Activated CD4-positive, alpha-beta T cell treated with anti-CD3 and anti-CD28 coated beads, Interleukin-2, Interleukin-4, amounts not matched to agents 100 ng/mL and 50 ng/mL, durations not matched to agents 16 hours and 8 hours (primary cell): ENCODE results near the gene IL21R.
"Not testable (repeated sequence)": the region's sequence is repeated elsewhere in the genome, so short reads cannot be mapped to it uniquely, and the experiment has no call there.

Experiments
- DNase-seq: peaks from one replicate; pipeline ENCODE4 v3.0.0-alpha.2; 2020; ENCODE audit warnings: low spot score

IL21R gene

DNA sequence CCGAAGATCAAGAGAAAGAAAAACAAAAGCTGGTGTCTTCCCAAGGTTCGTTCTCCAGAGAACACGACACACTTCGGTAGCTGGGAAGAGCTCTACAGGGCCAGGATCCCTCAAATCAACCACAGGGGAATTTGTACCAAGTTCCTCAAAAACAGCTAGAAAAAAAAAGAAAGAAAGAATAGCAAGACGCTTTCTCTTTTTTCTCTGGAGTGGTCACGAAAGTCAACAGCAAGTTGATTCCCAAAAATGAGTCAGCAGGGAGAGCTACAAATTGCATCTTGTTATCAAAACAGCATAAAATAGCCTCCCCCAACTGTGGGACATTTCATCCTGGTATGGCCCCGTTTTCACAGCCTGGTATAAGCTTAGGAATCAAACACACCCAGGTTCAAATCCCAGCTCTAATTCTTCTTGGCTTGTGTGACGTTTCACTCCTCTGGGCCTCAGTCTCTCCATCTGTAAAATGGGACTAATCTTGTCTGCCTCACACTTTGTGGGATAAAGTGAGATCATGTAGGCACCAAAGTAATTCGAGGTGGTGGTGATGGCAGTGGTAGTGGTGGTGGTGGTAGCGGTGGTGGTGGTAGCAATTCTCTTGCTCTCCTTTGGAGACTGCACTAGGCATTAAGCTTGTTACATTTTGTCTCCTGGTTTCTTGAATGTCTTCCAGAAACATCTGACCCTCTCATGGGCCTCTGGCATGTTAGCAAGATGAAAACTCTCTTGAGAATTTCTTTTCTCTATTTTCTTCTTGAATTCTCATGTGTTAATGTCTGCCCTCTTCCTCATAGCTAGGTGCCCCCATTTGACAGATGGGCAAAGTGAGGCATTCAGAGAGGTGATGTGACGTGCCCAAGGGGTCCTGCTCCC, 988 bp upstream of the IL21R start:
- DNase-seq: no peak

DNA sequence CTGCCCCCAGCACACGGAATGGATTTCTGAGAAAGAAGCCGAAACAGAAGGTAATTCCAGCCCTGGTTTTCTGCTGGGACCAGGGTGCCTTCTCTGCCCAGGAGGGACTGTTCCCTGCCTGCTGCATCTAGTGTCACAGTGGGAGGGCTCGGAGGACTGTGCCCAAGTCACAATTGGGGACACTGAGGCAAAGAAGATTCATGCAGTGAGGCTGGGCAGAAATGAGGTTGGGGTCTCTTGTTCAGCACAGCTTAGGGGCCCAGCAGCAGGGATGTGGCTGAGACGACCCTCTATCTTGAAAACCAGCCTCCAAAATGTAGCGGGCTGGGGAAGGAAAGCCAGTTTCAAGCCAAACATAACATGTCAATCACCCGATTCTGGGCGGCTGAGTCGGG, 592 bp downstream of the IL21R start:
- no peak for DNase-seq

GRCh38 chr16:27402964-27403600, 1.1 kb downstream of the IL21R start:
- DNase-seq: peak; percentile 62

DNA sequence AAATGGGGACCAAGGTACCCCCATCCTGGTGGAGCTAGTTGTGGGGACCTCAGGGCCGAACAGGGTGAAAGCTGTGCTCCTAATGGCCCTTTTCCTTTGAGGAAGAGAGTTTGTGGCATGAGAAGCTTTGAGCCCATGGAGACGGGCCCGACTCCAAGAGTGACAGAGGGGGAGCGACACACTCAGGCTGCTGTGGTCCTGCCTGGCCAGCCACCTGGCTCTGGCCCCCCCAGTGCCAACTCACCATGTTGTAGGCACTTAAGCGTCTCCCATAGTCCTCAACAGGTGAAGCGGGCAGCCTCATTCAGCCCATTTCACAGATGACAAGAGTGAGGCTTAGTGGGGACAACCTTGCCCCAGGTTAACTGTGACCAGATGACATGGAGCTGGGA, 1.6 kb downstream of the IL21R start:
- DNase-seq: no peak

- peak; percentile 33 for DNase-seq
These were observed 2.3 kb downstream of the IL21R start for GRCh38 chr16:27404163-27404823.

GRCh38 chr16:27405546-27406451, 3.8 kb downstream of the IL21R start:
- peak; percentile 83 for DNase-seq

DNA sequence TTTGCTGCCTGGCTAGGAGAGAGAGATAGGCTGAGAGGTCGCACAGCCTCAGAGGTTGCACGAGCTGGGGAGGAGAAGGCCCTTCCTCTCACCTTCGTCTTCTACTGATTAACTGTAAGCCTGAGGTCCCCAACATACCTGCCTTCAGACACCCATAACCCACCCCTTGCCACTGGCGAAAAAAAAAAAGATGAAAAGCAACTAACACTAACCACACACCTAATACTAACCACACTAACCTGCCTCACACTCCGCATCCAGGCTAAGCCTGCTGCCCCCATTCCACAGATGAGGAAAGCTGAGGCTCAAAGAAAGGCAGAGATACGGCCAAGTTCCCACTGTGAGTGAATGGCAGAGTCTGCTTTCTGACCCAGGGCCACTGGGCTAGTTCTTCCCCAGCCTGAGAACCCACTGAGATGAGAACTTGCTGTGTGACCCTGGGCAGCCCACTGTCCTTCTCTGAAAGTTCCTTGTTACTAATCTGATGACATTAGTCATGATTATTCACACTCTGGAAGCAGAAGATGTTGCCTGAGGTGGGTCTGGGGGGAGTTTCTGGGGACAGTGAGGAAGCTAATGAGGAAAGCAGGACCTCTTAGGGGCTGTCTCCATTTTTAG, 4.6 kb downstream of the IL21R start:
- peak; percentile 15 for DNase-seq

- DNase-seq: peak; percentile 30
These were observed 5.2 kb downstream of the IL21R start for GRCh38 chr16:27407133-27407532.

DNA sequence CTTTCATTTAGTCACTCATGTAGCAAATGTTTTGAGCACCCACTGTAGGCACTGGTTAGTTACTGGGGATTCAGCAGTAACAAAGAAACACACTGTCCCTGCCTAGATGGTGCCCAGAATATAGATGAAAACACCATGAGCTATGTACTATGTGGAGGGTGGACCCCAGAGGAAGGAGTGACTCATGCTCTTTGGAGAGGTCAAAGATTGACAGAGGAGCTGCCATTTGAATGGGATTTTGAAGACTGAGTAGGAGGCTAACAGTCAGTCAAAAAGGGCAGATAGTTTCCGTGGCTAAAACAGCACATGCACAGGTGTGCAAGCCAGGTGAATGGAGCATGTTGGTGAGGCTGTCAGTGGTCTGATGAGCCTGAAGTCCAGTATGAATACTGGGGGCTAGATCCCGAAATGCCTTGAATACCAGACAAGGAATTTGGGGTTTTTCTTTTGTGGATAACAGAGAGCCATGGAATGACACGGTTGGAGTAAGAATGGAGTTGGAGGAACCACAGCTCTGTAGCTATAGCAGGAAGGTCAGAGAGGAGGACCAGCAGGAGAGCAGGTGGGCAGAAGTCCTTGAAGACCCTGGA, 6.1 kb downstream of the IL21R start:
- peak; percentile 64 for DNase-seq

- no peak for DNase-seq
These were observed 6.6 kb downstream of the IL21R start for GRCh38 chr16:27408602-27409031.

- not testable (repeated sequence) for DNase-seq
These were observed 8.0 kb downstream of the IL21R start for GRCh38 chr16:27409958-27410357.

- DNase-seq: no peak
These were observed 8.8 kb downstream of the IL21R start for GRCh38 chr16:27410761-27411160.

DNA sequence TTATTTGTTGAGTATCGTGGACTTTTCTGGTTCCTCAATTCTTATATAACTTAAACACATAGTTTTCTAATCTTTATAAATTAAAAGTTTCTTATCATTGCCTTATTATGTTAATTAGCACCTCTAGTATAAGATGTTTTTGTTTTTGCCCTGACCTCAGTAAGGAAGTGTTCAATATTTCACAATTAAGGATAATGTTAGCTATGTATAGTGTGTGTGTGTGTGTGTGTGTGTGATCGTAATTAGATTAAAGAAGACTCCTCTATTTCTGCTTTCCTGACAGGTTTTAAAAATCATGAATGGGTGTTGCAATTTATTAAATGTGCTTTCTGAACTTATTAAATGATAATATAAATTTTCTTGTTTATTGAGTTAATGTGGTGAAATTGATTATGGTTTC, 12.0 kb downstream of the IL21R start:
- no peak for DNase-seq

DNA sequence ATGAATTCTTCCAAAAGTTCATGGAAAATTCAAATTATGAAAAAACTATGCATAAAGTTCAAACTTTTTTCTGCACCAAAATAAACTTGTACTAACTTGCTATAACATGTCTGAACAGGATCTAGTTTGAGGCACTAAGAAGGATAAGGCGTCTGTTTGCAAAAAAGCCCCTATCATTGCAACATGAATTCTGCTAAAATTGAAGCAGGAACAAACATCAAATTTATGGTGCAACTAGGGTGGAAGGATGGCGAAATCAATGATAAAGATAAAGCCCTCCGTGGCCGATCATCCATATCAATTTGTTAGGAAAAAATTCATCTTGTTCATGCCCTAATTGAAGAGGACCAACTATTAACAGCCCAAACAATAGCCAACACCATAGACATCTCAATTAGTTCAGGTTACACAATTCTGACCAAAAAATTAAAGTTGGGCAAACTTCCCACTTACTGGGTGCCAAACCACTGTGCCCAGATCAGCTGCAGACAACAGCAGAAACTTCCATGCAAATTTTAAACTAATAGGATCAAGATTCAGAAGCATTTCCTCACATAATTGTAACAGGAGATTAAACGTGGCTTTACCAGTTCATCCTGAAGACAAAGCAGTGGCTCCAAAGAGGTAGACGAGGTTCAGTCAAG, 12.9 kb downstream of the IL21R start:
- DNase-seq: no peak

- DNase-seq: peak; percentile 61
These were observed 15.2 kb downstream of the IL21R start for GRCh38 chr16:27417047-27417671.

GRCh38 chr16:27421961-27422740, 20.2 kb downstream of the IL21R start:
- DNase-seq: no peak

- no peak for DNase-seq
These were observed 23.0 kb downstream of the IL21R start for GRCh38 chr16:27424772-27425498.

GRCh38 chr16:27425961-27426360, 24.0 kb downstream of the IL21R start:
- DNase-seq: no peak
